ENCODE data around the gene GFRA4.

Gene GFRA4

GRCh38 chr20:3663031-3663701 is at the start of gene GFRA4:
GFRA4 (minus strand) TSS chr20:3663399; CDS start chr20:3663399, 0 bp downstream.
- no peak for DNase-seq

GRCh38 chr20:3712279-3712873 is 49.2 kb upstream of the GFRA4 start, which contains the start of gene SIGLEC1:
SIGLEC1 (minus strand) TSS chr20:3712600; CDS start chr20:3707128, 5,472 bp downstream.
- no peak for DNase-seq

- DNase-seq = no peak
Observed at GRCh38 chr20:3711484-3711941, 48.3 kb upstream of the GFRA4 start.

- DNase-seq = no peak
Observed at GRCh38 chr20:3710703-3711483, 47.7 kb upstream of the GFRA4 start.

GRCh38 chr20:3710011-3710466 is 46.8 kb upstream of the GFRA4 start:
- DNase-seq = no peak

- no peak for DNase-seq
Observed at GRCh38 chr20:3707508-3707899, 44.3 kb upstream of the GFRA4 start.

GRCh38 chr20:3706774-3707507 is 43.7 kb upstream of the GFRA4 start:
- no peak for DNase-seq

- DNase-seq = no peak
Observed at GRCh38 chr20:3705970-3706739, 43.0 kb upstream of the GFRA4 start.

GRCh38 chr20:3705491-3705969 is 42.3 kb upstream of the GFRA4 start:
- no peak for DNase-seq

- no peak for DNase-seq
Observed at GRCh38 chr20:3704087-3704486, 40.9 kb upstream of the GFRA4 start.

- DNase-seq = no peak
Observed at GRCh38 chr20:3702611-3703391, 39.6 kb upstream of the GFRA4 start.

- no peak for DNase-seq
Observed at GRCh38 chr20:3701061-3701998, 38.1 kb upstream of the GFRA4 start.

- DNase-seq = no peak
Observed at GRCh38 chr20:3699037-3699436, 35.8 kb upstream of the GFRA4 start.

GRCh38 chr20:3698591-3699001 is 35.4 kb upstream of the GFRA4 start:
- no peak for DNase-seq

- DNase-seq = no peak
Observed at GRCh38 chr20:3697588-3698305, 34.5 kb upstream of the GFRA4 start.

GRCh38 chr20:3696745-3697587 is 33.8 kb upstream of the GFRA4 start:
- no peak for DNase-seq

- DNase-seq = no peak
Observed at GRCh38 chr20:3696200-3696599, 33.0 kb upstream of the GFRA4 start.

- no peak for DNase-seq
Observed at GRCh38 chr20:3694864-3695263, 31.7 kb upstream of the GFRA4 start.
